Stimulated activated CD4-positive, alpha-beta T cell treated with anti-CD3 and anti-CD28 coated beads, TNF-alpha, amount 100 ng/mL, for 1 hour (primary cell): ENCODE results near the gene CAPN11.
A peak's percentile ranks its signal among the peaks of the same experiment; 100 is the strongest.

Experiments
- DNase-seq, 3 donors: peaks; one replicate each; pipeline ENCODE4 v3.0.0-alpha.2; 2020; ENCODE audit warnings: low read depth in 3 of 3, low spot score in 1 of 3

CAPN11 gene

DNA sequence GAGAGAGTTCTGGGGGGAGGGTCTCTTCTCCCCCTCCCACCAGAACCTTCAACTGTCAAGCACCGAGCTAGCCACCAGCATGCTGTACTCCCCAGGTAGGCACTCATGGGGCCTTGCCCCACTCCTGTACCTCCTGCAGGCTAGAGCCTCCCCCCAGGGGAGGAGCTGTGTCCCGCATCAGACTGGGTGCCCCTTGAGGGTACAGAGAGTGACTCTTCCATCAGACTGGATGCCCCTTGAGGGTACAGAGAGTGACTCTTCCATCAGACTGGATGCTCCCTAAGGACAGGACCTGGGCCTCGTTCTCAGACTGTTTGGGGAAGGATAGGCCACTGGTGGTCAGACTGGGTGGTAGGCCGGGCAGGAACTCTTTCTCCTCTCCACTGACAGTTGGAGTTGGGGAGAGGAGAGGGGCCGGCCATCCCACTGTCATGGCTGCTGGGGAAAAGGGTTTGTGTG lies at the start of gene CAPN11:
TSS of gene CAPN11 (plus strand) at position 51 of the 459 bp plus-strand sequence. CDS start at position 80, 29 bp downstream.
- DNase-seq = no peak

DNA sequence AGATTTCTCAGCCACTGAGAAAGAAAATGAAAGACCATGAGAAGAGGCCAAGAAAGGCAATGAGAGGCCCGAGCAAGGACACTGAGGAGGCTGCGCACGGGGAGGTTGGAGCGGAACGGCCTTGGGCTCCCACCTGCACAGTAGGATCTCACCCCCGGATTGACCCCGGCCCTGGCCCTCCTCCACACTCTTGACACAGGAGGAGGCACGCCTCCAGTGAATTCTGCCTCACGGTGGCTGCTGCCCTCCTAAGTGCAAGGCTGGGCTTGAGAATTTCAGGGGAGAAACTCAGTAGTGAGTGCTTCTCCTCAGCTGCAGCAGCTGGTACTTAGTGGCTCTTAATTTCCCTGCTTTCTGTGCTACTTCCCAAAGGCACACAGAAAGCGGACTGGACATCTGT lies 49.4 kb upstream of the CAPN11 start:
- DNase-seq = no peak

DNA sequence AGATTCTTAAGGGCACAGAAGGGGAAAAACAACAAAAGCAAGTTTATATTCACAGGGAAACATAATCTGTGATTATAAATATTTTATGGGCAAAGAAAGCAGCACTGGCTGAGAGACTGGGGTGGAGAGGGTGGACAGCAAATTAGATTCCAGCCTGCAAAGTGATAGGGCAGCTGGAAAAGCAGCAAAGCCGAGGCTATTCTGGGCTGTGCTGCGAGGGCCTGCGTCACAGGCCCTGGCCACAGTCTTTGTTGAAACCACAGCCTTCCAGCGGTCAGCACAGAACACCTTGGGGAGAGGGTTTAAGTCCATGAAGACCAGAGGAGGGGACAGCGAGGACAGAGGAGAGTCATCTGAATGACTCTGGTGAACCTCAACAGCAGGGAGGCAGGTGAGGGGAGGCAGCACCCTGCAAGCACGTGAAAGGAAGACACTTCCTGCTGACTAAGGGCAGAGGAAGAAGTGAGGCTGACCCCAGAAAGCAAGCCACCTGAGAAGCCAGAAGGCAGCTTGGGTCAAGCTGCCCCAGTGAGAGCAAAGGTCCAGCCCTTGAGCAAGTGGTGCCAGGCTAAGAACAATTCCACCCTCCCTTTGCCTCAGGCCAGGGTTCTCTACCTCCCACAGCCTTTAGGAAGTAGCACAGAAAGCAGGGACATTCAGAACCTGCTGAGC lies 48.5 kb upstream of the CAPN11 start:
- no peak for DNase-seq

DNA sequence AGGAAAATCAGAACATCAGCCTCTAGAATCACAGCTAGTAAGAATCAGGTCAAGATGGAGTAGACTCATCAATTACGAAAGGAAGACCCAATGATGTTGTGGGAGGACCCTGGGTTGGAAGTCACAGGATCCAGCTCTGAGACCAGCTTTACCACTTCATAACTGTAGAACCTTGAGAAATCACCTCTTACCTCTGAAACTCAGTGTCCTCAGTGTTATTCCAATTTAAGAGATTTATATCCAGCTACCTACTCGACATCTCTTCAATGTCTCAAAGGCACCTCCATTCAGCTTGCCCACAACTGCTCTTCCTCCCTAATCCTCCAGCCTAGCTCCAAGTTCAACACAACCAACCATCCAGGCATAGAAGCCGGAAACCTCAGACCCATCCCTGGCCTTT lies 47.7 kb upstream of the CAPN11 start:
- DNase-seq = no peak

DNA sequence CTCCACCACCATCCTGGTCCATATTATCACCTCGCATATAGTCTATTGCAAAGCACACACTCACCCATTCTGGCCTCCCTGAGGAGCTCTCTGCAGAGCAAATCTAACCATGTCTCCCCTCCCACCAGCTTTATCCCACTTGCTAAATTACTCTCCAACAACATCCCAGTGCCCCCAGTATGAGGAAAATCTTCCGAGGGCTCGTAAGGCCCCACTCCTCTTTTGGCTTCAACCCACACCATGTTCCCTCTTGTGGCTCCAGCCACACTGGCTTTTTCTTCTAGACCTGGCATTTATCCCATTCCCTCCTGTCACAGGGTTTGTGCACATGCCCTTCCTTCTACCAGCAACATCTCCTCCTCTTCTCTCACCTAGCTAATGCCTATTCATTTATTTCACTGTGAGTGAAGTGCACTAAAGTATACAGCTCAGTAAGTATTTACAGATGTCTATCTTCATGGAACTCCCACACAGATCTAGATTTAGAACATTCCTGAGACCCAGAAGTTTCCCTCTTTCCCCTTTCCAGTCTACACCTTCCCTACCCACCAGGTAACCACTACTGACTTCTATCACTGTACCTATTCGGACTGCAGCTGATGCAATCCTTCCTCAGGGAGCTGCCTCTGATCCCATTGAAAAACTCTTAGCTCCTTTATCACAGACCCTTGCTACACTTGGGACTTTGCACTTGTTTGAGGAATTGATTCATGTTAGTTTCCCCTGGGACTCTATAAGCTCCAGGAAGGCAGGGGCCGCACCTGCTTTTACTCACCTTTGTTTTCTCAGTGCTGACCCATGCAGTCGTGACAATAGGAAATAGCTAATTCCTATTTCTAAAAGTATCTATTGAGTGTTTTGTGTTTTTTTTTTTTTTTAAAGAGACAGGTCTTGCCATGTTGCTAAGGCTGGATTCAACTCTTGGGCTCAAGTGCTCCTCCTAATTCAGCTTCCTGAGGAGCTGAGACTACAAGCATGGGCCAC lies 46.9 kb upstream of the CAPN11 start:
- DNase-seq = no peak

DNA sequence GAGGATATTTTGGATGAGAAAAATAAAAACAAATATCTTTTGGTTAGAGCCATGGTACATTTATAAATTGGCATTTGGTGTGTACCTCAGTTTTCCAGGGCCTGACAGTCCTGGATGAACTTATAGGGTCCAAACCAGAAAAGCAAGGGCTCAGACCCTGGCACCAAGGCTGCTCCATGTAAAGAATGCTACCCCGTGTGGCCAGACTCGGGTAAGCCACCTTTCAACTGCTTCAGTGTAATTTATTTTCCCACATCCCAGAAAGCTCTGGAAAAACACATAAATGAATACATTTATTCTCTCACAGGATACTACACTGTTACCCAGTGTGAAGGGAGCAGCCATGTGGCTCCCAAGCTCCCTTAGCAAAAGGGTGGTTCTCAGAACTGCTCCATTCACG lies 45.2 kb upstream of the CAPN11 start:
- no peak for DNase-seq

DNA sequence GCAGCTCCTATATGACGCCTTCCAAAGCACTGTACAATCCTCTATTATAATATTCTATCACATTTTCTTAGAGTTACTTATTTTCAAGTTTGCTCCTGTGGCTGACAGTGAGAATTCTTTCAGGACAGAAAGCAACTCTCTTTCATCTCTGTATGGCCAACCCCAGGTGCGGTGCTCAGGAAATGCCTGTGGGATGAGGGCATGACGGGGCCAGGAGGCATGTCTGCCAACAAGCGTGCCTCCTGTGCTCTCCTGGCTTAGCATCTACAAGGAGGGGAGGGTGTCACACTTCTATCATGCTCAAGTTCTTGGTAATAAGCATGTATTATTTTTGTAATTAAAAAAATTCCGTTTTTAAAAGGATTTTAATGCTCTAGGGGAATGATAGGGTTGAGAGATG lies 42.8 kb upstream of the CAPN11 start:
- DNase-seq = no peak

DNA sequence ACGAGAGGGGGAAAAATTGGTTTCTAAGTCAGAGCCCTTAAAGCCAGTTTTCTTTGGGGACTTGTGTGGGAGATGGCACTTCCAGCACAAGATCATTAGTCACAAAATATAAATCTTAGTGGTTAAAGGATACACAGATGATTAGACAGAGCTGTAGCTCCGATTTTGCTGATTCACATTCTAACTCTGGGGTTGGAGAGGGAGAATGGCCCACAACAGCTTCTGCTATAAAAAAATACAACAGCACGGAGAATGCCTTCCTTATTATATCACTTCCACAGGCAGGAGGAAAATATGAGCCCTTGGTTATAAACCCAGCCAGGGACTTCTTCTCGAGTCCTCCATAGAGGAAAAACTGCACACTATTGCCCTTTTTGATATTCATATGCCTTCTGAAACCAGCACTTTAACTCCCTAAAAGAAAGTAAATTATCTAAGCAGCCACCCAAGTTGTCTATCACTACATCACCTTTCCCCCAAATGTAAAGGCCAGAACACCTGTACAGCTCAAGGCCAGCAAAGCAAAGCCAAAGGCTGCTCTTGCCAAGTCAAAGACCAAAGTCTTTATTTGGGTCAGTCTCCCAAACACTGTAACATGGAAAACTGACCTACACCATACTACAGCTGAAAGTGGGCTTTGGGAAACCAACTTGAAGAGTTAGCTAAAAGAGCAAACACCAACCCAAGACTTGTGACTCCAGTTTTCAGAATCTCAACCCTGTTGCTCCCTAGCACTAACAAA lies 41.8 kb upstream of the CAPN11 start:
- DNase-seq = no peak

DNA sequence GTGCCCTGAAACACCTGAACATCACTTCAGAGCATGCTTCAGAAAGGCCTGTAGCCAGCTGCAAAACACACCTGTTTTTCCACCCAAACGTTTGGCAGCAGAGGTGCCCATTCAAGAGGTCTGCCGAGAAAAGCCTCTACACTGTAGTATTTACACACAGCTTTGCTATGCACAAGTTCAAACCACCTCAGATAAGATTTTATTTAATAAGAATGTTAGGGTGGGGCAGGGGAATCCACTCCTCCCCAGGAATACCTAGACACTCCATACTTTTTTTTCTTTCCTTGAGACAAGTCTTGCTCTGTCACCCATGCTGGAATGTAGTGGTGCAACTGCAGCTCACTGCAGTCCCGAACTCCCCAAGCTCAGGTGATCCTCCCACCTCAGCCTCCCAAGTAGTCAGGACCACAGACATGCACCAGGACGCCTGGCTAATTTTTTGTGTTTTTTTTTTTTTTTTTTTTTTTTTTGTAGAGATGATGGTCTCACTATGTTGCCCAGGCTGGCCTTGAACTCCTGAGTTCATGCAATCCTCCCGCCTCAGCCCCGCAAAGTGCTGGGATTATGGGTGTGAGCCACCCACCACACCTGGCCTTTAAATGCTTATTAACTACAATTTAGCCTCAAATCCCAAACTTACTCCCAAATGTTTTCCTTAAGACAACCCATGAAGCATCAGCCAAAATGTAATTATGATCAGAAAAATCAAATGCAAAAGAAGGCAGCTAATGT lies 41.1 kb upstream of the CAPN11 start:
- DNase-seq = no peak

DNA sequence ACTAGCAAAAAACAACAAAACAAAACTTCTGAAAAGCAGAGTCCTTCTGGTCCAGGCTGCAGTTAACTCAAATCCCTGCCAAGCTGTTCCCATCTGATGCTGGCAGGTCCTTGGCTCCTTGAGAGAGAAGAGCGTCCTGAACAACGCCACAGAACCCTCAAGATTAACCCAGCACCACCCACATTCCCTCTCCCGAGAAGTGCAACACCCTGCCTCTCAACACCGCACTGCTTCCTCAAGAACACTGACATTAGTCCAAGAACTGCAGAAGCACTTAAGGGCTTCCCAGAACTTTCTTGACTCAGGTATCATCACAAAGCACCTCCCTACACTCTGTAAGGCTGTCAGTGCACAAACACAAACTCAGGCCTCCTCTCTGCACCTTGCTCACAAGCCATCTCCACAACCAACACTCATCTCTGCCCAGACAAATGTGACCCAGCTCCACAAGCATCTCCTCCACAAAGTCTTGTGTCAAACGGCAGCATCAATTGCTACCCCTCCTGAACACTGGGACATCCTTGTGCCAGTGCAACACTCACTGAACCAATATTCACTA lies 38.8 kb upstream of the CAPN11 start:
- DNase-seq = no peak

DNA sequence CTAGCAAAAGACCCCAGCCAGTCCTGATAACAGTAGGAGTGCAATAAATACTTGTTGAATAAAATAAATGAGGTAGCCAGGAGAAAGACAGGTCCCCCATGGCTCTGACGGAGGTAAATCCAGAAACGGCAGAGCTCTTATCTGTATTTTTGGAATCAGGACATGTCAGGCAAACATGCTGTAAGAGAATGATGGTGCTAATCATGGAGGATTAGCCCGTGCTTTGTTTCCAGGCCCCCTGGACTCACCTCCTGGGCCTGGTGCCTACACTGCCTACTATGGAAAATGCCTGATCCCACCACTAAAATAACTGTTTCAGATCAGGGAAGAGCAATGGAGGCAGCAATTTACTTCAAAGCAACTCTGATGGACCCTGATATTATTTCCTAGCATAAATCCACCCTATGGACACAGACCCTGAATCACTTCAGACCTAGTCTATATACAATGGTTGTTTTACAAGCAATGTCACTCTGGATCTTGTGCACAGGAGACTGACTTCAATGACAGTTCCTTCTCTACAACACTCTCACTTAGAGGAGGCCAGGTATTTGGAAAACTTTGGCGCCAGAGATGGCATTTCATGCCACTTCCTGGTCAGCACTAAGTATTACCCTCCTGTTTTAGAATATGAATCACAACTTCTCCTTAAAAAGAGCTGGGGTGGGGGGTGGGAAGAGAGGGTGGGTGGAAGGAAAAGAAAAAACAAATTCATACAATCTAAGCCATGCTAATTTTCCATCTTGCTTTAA lies 37.8 kb upstream of the CAPN11 start:
- DNase-seq = no peak

DNA sequence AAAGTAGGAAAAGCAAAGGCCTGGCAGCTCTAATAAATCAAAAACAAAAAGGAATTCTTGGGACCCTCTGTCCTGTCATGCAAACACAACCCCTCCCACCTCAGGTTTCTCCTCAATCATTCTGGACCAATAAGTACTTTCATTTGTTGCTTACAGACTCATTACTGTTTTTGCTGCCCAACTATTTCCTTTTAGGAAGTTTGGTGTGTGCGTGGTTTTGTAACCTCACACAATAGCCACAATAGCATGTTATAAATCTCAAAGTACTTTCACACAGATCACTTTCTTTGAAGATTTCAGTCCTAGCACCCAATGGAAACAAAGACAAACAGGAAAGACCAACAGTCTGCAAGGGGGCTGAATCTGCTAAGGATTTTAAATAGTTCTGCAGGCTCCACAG lies 35.8 kb upstream of the CAPN11 start:
- no peak for DNase-seq

DNA sequence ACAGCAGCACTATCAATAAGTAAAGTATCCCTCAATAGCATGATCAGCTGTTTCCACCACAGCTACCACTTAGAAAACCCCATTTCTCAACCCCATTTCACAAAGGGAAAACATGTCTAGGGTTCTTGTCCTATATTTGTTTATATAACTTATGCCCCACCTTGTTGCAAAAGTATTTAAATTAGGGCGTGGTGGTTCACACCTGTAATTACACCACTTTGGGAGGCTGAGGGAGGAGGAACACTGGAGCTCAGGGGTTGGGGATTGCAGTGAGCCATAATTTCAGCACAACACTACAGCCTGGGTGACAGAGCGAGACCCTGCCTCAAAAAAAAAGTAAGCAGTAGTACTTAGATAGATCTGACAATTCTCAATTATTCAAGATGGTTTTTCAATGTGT lies 35.1 kb upstream of the CAPN11 start:
- no peak for DNase-seq

DNA sequence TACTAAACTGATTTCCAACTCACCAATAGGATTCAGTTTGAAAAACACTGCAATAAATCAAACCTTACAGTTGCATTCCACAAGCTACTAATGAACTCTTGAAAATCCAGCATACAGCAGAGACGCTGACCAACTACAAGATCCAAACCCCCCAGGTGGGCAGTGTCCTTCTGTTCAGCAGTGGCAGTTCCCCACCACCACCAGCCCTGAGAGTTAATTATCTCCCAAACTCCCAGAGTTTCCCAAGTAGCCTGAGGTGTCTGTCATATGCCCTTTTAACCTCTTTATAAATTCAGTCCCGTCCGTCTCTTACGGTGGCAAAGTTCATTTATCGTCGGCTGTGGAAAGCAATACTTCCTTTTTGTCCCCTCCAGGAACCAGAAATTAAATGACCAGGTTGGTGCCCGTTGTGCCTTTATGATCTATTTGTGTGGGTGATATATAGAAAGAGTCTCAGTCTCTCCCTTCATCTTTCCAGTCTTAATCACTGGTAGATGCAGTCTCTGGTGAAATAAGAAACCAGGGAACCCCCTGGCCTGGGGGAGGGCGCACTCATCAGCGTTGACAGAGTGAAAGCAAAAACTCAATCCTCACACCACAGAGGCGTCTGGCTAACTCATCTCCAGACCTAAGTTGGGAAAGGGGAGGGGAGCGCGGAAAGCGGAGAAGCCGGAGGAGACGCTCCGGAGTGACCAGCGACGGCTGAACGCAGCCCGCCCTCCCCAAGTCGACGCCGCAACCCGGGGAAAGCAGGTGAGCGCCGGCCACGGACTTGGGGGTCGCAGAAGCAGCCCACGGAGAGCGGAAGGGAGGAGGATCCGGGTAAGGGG lies 32.1 kb upstream of the CAPN11 start:
- DNase-seq = peak; percentile 44 to 64 (median 48)

DNA sequence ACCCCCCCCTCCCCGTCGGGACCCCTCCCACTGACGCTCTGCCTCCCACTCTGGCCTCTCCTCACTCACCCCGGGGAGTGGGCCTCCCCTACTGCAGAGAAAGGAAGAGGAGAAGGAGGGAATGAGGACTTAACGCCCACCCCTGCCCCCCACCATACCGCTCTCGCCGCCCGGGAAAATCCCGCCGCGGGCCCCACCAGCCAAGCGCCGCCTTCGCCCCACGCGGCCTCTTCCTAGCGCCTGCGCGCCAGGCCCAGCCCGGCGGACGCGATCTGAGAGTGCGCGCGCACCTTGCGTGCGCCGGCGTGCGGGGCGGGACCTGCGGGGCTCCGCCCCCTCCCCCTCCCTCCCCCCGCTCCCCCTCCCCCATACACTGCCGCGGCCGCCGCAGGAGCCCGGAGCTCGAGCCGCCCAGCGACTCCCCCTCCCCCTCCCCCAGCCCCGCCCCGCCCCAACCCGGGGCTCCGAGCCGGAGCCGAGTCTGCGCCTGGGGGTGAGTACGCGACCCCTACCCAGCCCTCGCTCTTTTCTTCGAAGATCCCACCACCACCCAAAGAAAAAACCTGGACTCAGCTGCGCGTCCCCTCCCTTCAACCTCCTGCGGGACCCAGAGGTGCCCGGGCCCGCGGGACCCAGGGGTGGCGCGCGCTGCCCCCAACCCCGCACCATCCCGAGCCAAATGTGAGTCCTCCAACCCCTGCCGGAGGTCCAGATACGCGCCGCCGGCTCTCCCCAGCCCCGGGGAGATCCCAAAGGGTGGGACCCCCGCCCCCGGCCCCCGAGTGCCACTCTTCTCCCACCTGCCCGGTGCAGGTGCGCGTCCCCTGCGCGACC lies 31.2 kb upstream of the CAPN11 start, which contains the start of the genes MRPL14 and TMEM63B:
TSS of gene MRPL14 (minus strand) at position 267 of the 834 bp plus-strand sequence. CDS start 10,841 bp downstream, outside the sequence.
TSS of gene TMEM63B (plus strand) at position 369 of the 834 bp plus-strand sequence. CDS start 7,031 bp downstream, outside the sequence.
- peak; percentile 81 to 90 (median 89) for DNase-seq

DNA sequence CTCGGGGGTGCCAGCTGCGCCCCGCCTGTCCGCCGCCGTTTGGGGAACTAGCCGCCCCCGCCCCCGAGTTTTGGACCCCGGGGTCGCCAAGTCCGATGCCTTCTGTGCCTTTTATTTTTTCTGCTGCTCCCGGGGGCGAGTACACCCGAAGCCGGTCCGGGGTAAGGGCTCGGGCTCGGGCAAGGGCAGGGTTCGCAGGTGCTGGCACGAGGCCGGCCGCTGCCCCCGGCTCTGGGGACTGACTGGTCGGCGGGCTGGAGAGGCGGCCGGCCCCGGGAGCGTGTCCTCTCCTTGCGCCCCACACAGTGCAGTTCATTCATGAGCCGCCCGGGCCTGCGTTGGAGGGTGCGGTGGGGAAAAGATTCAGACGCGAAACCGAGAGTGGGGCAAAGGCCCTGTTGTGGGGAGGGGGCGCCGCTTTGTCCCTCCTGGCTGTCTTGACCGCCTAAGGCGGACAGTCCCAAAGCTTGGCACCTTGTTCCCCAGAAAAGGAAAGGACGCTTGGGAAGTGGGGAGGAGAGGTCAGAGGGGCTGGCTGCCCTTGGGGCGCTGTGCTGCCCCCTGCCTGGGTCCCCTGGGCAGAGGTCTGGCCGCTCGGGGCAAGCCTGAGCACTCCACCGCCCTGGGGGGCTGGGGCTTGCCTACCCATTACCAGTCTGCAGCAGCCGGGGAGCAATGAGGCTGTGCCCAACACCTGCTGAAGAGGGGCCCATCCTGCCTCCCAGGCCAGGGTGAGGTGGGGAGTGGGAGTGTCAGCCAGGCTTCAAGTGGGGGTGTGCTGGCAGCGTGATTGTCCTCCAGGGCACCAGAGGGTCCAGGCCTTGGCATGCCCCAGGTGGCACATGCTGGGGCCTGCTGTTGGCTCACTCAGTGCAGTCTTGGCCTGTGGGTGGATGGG lies 30.4 kb upstream of the CAPN11 start:
- DNase-seq = no peak

DNA sequence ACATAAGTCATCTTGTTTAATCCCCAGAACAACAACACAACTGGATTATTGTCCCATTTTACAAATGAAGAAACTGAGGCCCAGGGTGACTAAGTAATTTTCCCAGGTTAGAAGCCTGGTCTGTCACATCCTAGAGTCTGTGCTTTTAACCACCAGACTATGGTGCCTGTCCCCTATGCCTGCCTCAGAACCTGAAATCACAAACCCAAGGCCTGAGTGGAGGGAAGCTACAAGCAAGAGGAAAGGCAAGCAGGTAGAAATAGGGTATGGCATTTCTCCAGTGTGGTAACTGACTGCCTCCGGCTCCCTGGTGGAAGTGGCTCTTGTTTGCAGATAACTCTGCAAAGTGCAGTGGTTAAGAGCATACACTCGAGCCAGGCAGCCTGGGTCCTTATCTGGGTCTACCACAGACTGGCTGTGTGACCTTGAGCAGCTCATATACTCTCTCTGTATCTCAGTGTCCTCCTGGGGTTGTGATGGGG lies 28.7 kb upstream of the CAPN11 start:
- DNase-seq = no peak
